ENCODE data around the gene ERO1B.

- TF ChIP-seq, protein P1, sequence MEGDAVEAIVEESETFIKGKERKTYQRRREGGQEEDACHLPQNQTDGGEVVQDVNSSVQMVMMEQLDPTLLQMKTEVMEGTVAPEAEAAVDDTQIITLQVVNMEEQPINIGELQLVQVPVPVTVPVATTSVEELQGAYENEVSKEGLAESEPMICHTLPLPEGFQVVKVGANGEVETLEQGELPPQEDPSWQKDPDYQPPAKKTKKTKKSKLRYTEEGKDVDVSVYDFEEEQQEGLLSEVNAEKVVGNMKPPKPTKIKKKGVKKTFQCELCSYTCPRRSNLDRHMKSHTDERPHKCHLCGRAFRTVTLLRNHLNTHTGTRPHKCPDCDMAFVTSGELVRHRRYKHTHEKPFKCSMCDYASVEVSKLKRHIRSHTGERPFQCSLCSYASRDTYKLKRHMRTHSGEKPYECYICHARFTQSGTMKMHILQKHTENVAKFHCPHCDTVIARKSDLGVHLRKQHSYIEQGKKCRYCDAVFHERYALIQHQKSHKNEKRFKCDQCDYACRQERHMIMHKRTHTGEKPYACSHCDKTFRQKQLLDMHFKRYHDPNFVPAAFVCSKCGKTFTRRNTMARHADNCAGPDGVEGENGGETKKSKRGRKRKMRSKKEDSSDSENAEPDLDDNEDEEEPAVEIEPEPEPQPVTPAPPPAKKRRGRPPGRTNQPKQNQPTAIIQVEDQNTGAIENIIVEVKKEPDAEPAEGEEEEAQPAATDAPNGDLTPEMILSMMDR (IDR thresholded peaks at IDR 0.05; ENCODE audit: poor library complexity, severe bottlenecking) = no peak
- TF ChIP-seq EZH2 (IDR thresholded peaks at IDR 0.05; ENCODE audit: borderline replicate concordance, insufficient read depth, low read length, poor library complexity, severe bottlenecking) (no peak), REST (IDR thresholded peaks at IDR 0.05; ENCODE audit: borderline replicate concordance) (no peak), RAD21 (conservative IDR thresholded peaks at IDR 0.05) (no peak)
Observed at GRCh38 chr1:236201786-236202185, 80.0 kb downstream of the ERO1B start.

Data from neural cell (in vitro differentiated cells).